ENCODE data around the gene AMBP.

AMBP gene

GRCh38 chr9:114072184-114073140, 5.6 kb downstream of the AMBP start:
- Histone ChIP-seq H3K27ac (ENCODE audit: low read depth, low read length) (no peak overlapping the region), H3K9me3 (ENCODE audit: control insufficient read depth in 1 of 2, low read length in 2 of 2) (no peaks in the 10 kb centered on the region), H3K4me1 (ENCODE audit: control insufficient read depth in 1 of 2, insufficient read depth in 2 of 2, low read length in 2 of 2) (peaks cover 0 to 4% of the 10 kb centered on the region in 2 donors), H3K4me3 (ENCODE audit: low read depth in 1 of 2, low read length in 2 of 2) (no peak overlapping the region), H3K36me3 (ENCODE audit: control insufficient read depth in 1 of 2, insufficient read depth in 2 of 2, low read length in 2 of 2) (no peaks in the 10 kb centered on the region), H3K9ac (ENCODE audit: low read depth in 1 of 2, low read length in 2 of 2) (no peak overlapping the region), H3K27me3 (ENCODE audit: control insufficient read depth in 1 of 2, insufficient read depth in 2 of 2, low read length in 2 of 2) (peaks cover 0 to 2% of the 10 kb centered on the region in 2 donors)

- no peaks in the 10 kb centered on the region for H3K36me3 ChIP-seq (ENCODE audit: control insufficient read depth in 1 of 2, insufficient read depth in 2 of 2, low read length in 2 of 2)
- H3K4me3 ChIP-seq (ENCODE audit: low read depth in 1 of 2, low read length in 2 of 2), result no peak overlapping the region
- no peak overlapping the region for H3K27ac ChIP-seq (ENCODE audit: low read depth, low read length)
Observed at GRCh38 chr9:114071197-114071795, 6.8 kb downstream of the AMBP start.

GRCh38 chr9:114070188-114071103, 7.7 kb downstream of the AMBP start:
- Histone ChIP-seq H3K36me3 (ENCODE audit: control insufficient read depth in 1 of 2, insufficient read depth in 2 of 2, low read length in 2 of 2) (no peaks in the 10 kb centered on the region), H3K4me1 (ENCODE audit: control insufficient read depth in 1 of 2, insufficient read depth in 2 of 2, low read length in 2 of 2) (no peaks in the 10 kb centered on the region), H3K4me3 (ENCODE audit: low read depth in 1 of 2, low read length in 2 of 2) (no peak overlapping the region), H3K9me3 (ENCODE audit: control insufficient read depth in 1 of 2, low read length in 2 of 2) (no peaks in the 10 kb centered on the region), H3K27ac (ENCODE audit: low read depth, low read length) (no peak overlapping the region), H3K9ac (ENCODE audit: low read depth in 1 of 2, low read length in 2 of 2) (no peak overlapping the region), H3K27me3 (ENCODE audit: control insufficient read depth in 1 of 2, insufficient read depth in 2 of 2, low read length in 2 of 2) (no peaks in the 10 kb centered on the region)

More at GRCh38 chr9:114071197-114071795, 6.8 kb downstream of the AMBP start:
- Histone ChIP-seq H3K27me3 (ENCODE audit: control insufficient read depth in 1 of 2, insufficient read depth in 2 of 2, low read length in 2 of 2) (no peaks in the 10 kb centered on the region), H3K9me3 (ENCODE audit: control insufficient read depth in 1 of 2, low read length in 2 of 2) (no peaks in the 10 kb centered on the region), H3K9ac (ENCODE audit: low read depth in 1 of 2, low read length in 2 of 2) (no peak overlapping the region), H3K4me1 (ENCODE audit: control insufficient read depth in 1 of 2, insufficient read depth in 2 of 2, low read length in 2 of 2) (no peaks in the 10 kb centered on the region)

- Histone ChIP-seq H3K9me3 (ENCODE audit: control insufficient read depth in 1 of 2, low read length in 2 of 2) (no peaks in the 10 kb centered on the region), H3K4me1 (ENCODE audit: control insufficient read depth in 1 of 2, insufficient read depth in 2 of 2, low read length in 2 of 2) (no peaks in the 10 kb centered on the region), H3K27me3 (ENCODE audit: control insufficient read depth in 1 of 2, insufficient read depth in 2 of 2, low read length in 2 of 2) (no peaks in the 10 kb centered on the region), H3K36me3 (ENCODE audit: control insufficient read depth in 1 of 2, insufficient read depth in 2 of 2, low read length in 2 of 2) (no peaks in the 10 kb centered on the region), H3K4me3 (ENCODE audit: low read depth in 1 of 2, low read length in 2 of 2) (no peak overlapping the region), H3K9ac (ENCODE audit: low read depth in 1 of 2, low read length in 2 of 2) (no peak overlapping the region), H3K27ac (ENCODE audit: low read depth, low read length) (no peak overlapping the region)
Observed at GRCh38 chr9:114069476-114070187, 8.5 kb downstream of the AMBP start.

- H3K4me1 ChIP-seq (ENCODE audit: control insufficient read depth in 1 of 2, insufficient read depth in 2 of 2, low read length in 2 of 2), result peaks cover 5 to 9% of the 10 kb centered on the region in 2 donors
- H3K4me3 ChIP-seq (ENCODE audit: low read depth in 1 of 2, low read length in 2 of 2), result no peak overlapping the region
- H3K9me3 ChIP-seq (ENCODE audit: control insufficient read depth in 1 of 2, low read length in 2 of 2), result no peaks in the 10 kb centered on the region
- no peaks in the 10 kb centered on the region for H3K36me3 ChIP-seq (ENCODE audit: control insufficient read depth in 1 of 2, insufficient read depth in 2 of 2, low read length in 2 of 2)
- no peak overlapping the region for H3K9ac ChIP-seq (ENCODE audit: low read depth in 1 of 2, low read length in 2 of 2)
- H3K27me3 ChIP-seq (ENCODE audit: control insufficient read depth in 1 of 2, insufficient read depth in 2 of 2, low read length in 2 of 2), result no peaks in the 10 kb centered on the region
- no peak overlapping the region for H3K27ac ChIP-seq (ENCODE audit: low read depth, low read length)
Observed at GRCh38 chr9:114065304-114065703, 12.8 kb downstream of the AMBP start.

- Histone ChIP-seq H3K27ac (ENCODE audit: low read depth, low read length) (no peak overlapping the region), H3K4me3 (ENCODE audit: low read depth in 1 of 2, low read length in 2 of 2) (no peak overlapping the region)
Observed at GRCh38 chr9:114061830-114062474, 16.1 kb downstream of the AMBP start.

GRCh38 chr9:114061292-114061691, 16.8 kb downstream of the AMBP start:
- no peaks in the 10 kb centered on the region for H3K9me3 ChIP-seq (ENCODE audit: control insufficient read depth in 1 of 2, low read length in 2 of 2)
- no peaks in the 10 kb centered on the region for H3K36me3 ChIP-seq (ENCODE audit: control insufficient read depth in 1 of 2, insufficient read depth in 2 of 2, low read length in 2 of 2)
- H3K4me3 ChIP-seq (ENCODE audit: low read depth in 1 of 2, low read length in 2 of 2), result no peak overlapping the region
- no peak overlapping the region for H3K9ac ChIP-seq (ENCODE audit: low read depth in 1 of 2, low read length in 2 of 2)
- H3K4me1 ChIP-seq (ENCODE audit: control insufficient read depth in 1 of 2, insufficient read depth in 2 of 2, low read length in 2 of 2), result peaks cover 5 to 9% of the 10 kb centered on the region in 2 donors
- no peaks in the 10 kb centered on the region for H3K27me3 ChIP-seq (ENCODE audit: control insufficient read depth in 1 of 2, insufficient read depth in 2 of 2, low read length in 2 of 2)
- no peak overlapping the region for H3K27ac ChIP-seq (ENCODE audit: low read depth, low read length)

More at GRCh38 chr9:114061830-114062474, 16.1 kb downstream of the AMBP start:
- H3K4me1 ChIP-seq (ENCODE audit: control insufficient read depth in 1 of 2, insufficient read depth in 2 of 2, low read length in 2 of 2), result peaks cover 5 to 9% of the 10 kb centered on the region in 2 donors
- no peaks in the 10 kb centered on the region for H3K36me3 ChIP-seq (ENCODE audit: control insufficient read depth in 1 of 2, insufficient read depth in 2 of 2, low read length in 2 of 2)
- no peaks in the 10 kb centered on the region for H3K9me3 ChIP-seq (ENCODE audit: control insufficient read depth in 1 of 2, low read length in 2 of 2)
- H3K9ac ChIP-seq (ENCODE audit: low read depth in 1 of 2, low read length in 2 of 2), result no peak overlapping the region
- no peaks in the 10 kb centered on the region for H3K27me3 ChIP-seq (ENCODE audit: control insufficient read depth in 1 of 2, insufficient read depth in 2 of 2, low read length in 2 of 2)

- Histone ChIP-seq H3K27me3 (ENCODE audit: control insufficient read depth in 1 of 2, insufficient read depth in 2 of 2, low read length in 2 of 2) (no peaks in the 10 kb centered on the region), H3K9ac (ENCODE audit: low read depth in 1 of 2, low read length in 2 of 2) (no peak overlapping the region), H3K27ac (ENCODE audit: low read depth, low read length) (no peak overlapping the region), H3K36me3 (ENCODE audit: control insufficient read depth in 1 of 2, insufficient read depth in 2 of 2, low read length in 2 of 2) (no peaks in the 10 kb centered on the region), H3K4me3 (ENCODE audit: low read depth in 1 of 2, low read length in 2 of 2) (no peak overlapping the region), H3K4me1 (ENCODE audit: control insufficient read depth in 1 of 2, insufficient read depth in 2 of 2, low read length in 2 of 2) (peaks cover 5 to 9% of the 10 kb centered on the region in 2 donors), H3K9me3 (ENCODE audit: control insufficient read depth in 1 of 2, low read length in 2 of 2) (no peaks in the 10 kb centered on the region)
Observed at GRCh38 chr9:114060711-114061110, 17.4 kb downstream of the AMBP start.

GRCh38 chr9:114060070-114060469, 18.0 kb downstream of the AMBP start:
- H3K4me3 ChIP-seq (ENCODE audit: low read depth in 1 of 2, low read length in 2 of 2), result no peak overlapping the region
- H3K9me3 ChIP-seq (ENCODE audit: control insufficient read depth in 1 of 2, low read length in 2 of 2), result no peaks in the 10 kb centered on the region
- no peaks in the 10 kb centered on the region for H3K27me3 ChIP-seq (ENCODE audit: control insufficient read depth in 1 of 2, insufficient read depth in 2 of 2, low read length in 2 of 2)
- peaks cover 5 to 9% of the 10 kb centered on the region in 2 donors for H3K4me1 ChIP-seq (ENCODE audit: control insufficient read depth in 1 of 2, insufficient read depth in 2 of 2, low read length in 2 of 2)
- no peak overlapping the region for H3K9ac ChIP-seq (ENCODE audit: low read depth in 1 of 2, low read length in 2 of 2)
- no peaks in the 10 kb centered on the region for H3K36me3 ChIP-seq (ENCODE audit: control insufficient read depth in 1 of 2, insufficient read depth in 2 of 2, low read length in 2 of 2)
- H3K27ac ChIP-seq (ENCODE audit: low read depth, low read length), result no peak overlapping the region
